Kidney (tissue), 14 donors: ENCODE results near the gene PDCD2L. TPM values are rescaled to one million over a fixed set of nuclear protein-coding genes. Genes with fewer than 3 reads are reported as not detected.

Source experiments
- DNase-seq, 5 donors: peaks; one replicate each; pipeline ENCODE4 v3.0.0-alpha.2; 2013 to 2020
- FAIRE-seq: peaks from 2 replicates; lab custom pipeline; 2012; peaks lifted over from hg19 to GRCh38; lab: Jason Lieb, UNC
- H3K27ac ChIP-seq, 2 donors: one replicate each; pipeline ENCODE4 v1.7.0; 2013; ENCODE audit warnings: low read depth in 2 of 2, low read length in 2 of 2, inconsistent platforms in 1 of 2
- H3K27me3 ChIP-seq: one replicate; pipeline ENCODE4 v1.7.1; 2013; ENCODE audit warnings: low read length, inconsistent platforms; ENCODE audit not compliant: control insufficient read depth, insufficient read depth
- H3K36me3 ChIP-seq, 3 donors: one replicate each; pipeline versions ENCODE4 v1.7.0 to v1.7.1; 2013; ENCODE audit warnings: low read length in 3 of 3, control low read depth in 1 of 3, inconsistent platforms in 1 of 3; ENCODE audit not compliant: insufficient read depth in 3 of 3, control insufficient read depth in 2 of 3
- H3K4me1 ChIP-seq, 3 donors: one replicate each; pipeline versions ENCODE4 v1.7.0 to v1.7.1; 2013; ENCODE audit warnings: low read length in 3 of 3, inconsistent platforms in 1 of 3, low read depth in 1 of 3; ENCODE audit not compliant: control insufficient read depth in 2 of 3, insufficient read depth in 2 of 3
- H3K4me3 ChIP-seq, 3 donors: one replicate each; pipeline versions ENCODE4 v1.7.0 to v1.8.1; 2013; ENCODE audit warnings: low read length in 3 of 3, control low read depth in 1 of 3, inconsistent platforms in 1 of 3
- H3K9ac ChIP-seq, 3 donors: one replicate each; pipeline versions ENCODE4 v1.7.0 to v1.7.1; 2013; ENCODE audit warnings: low read length in 3 of 3, control low read depth in 1 of 3, inconsistent platforms in 1 of 3
- H3K9me3 ChIP-seq, 3 donors: one replicate each; pipeline versions ENCODE4 v1.7.0 to v1.7.1; 2013; ENCODE audit warnings: low read length in 3 of 3, control low read depth in 1 of 3, inconsistent platforms in 1 of 3; ENCODE audit not compliant: control insufficient read depth in 2 of 3, insufficient read depth in 1 of 3
- CTCF ChIP-seq: IDR thresholded peaks from 3 replicates; pipeline ENCODE4 v1.5.1; 2012; ENCODE audit warnings: mild to moderate bottlenecking, moderate library complexity, borderline replicate concordance; ENCODE audit not compliant: insufficient read depth; ENCODE audit errors: extremely low read depth
- intact Hi-C: fragments of 100-400 bp; cut with DNase I; formaldehyde crosslinking; loops from one replicate; pipeline ENCODE4 v1.11.1; 2022
- polyA plus RNA-seq: library from polyadenylated mRNA; stranded (reverse); fragments of 350-450 nt; fragmentation: Illumina TruSeq; extraction: RNeasy Lipid Tissue Mini Kit (QIAGEN cat#74804); gene quantifications from one replicate; pipeline ENCODE4 v1.2.3, GENCODE V29; 2014; ENCODE audit warnings: low read depth, low replicate concordance; ENCODE audit not compliant: insufficient read depth
- total RNA-seq: library from RNA; stranded (reverse); fragmentation: NEBNext Ultra II Directional; extraction: Animal tissue kit (Norgen Biotek cat#: 25700); gene quantifications from one replicate; pipeline ENCODE4 v1.2.1, GENCODE V29; 2021
- donor health status: control.
- donor health status: control.
- donor health status: control.
- donor health status: control.
- donor health status: control.
- donor health status: DM: yes; HTN: yes; CAD: no.
- donor health status: Normal renal cell carcinoma (clear cell type).

Gene PDCD2L
- total and polyA plus RNA-seq, 2 donors from 2014 or later: 5.5 to 6.7 TPM

- Histone ChIP-seq H3K9me3 (no peaks in the 10 kb centered on the region), H3K4me1 (no peaks in the 10 kb centered on the region), H3K27ac (no peak overlapping the region), H3K36me3 (peaks cover 8 to 81% (median 71%) of the 10 kb centered on the region in 3 donors), H3K9ac (no peak overlapping the region), H3K27me3 (no peaks in the 10 kb centered on the region), H3K4me3 (no peak overlapping the region)
- TF ChIP-seq CTCF: no peak
- DNase-seq (no peak), FAIRE-seq (no peak)
- intact Hi-C loops: no loop called here
Measured at GRCh38 chr19:34381399-34382251, 22.6 kb upstream of the PDCD2L start.

- Histone ChIP-seq H3K4me3 (no peak overlapping the region), H3K27ac (no peak overlapping the region), H3K9me3 (no peaks in the 10 kb centered on the region), H3K4me1 (no peaks in the 10 kb centered on the region), H3K9ac (no peak overlapping the region), H3K36me3 (peaks cover 10 to 87% (median 77%) of the 10 kb centered on the region in 3 donors), H3K27me3 (no peaks in the 10 kb centered on the region)
- DNase-seq (no peak), FAIRE-seq (no peak)
- TF ChIP-seq CTCF: no peak
- intact Hi-C loops: no loop called here
Measured at GRCh38 chr19:34382471-34382870, 21.7 kb upstream of the PDCD2L start.

- Histone ChIP-seq H3K36me3 (peaks cover 11 to 86% (median 75%) of the 10 kb centered on the region in 3 donors), H3K27me3 (no peaks in the 10 kb centered on the region), H3K4me1 (no peaks in the 10 kb centered on the region), H3K4me3 (no peak overlapping the region), H3K9ac (no peak overlapping the region), H3K27ac (no peak overlapping the region), H3K9me3 (no peaks in the 10 kb centered on the region)
- DNase-seq (no peak), FAIRE-seq (no peak)
- TF ChIP-seq CTCF: no peak
- intact Hi-C loops: no loop called here
Measured at GRCh38 chr19:34383599-34383998, 20.6 kb upstream of the PDCD2L start.
